ENCODE results near the gene CNKSR3.

The CNKSR3 gene

GRCh38 chr6:154481521-154482013 lies 28.9 kb downstream of the CNKSR3 start:
- no peak for TF ChIP-seq CTCF (IDR thresholded peaks at IDR 0.05; ENCODE audit: insufficient read depth, low read depth, low read length, missing control alignments)
- H3K4me3 ChIP-seq (ENCODE audit: low read length), result no peak overlapping the region
- no peak for DNase-seq (ENCODE audit: low read depth)

GRCh38 chr6:154479771-154480639 lies 30.5 kb downstream of the CNKSR3 start:
- H3K4me3 ChIP-seq (ENCODE audit: low read length), result no peak overlapping the region
- no peak for TF ChIP-seq CTCF (IDR thresholded peaks at IDR 0.05; ENCODE audit: insufficient read depth, low read depth, low read length, missing control alignments)

GRCh38 chr6:154479351-154479769 lies 31.1 kb downstream of the CNKSR3 start:
- no peak for TF ChIP-seq CTCF (IDR thresholded peaks at IDR 0.05; ENCODE audit: insufficient read depth, low read depth, low read length, missing control alignments)
- no peak overlapping the region for H3K4me3 ChIP-seq (ENCODE audit: low read length)

More at GRCh38 chr6:154479771-154480639, 30.5 kb downstream of the CNKSR3 start:
- DNase-seq (ENCODE audit: low read depth), result no peak

GRCh38 chr6:154478701-154479060 lies 31.8 kb downstream of the CNKSR3 start:
- DNase-seq (ENCODE audit: low read depth), result no peak

More at GRCh38 chr6:154479351-154479769, 31.1 kb downstream of the CNKSR3 start:
- DNase-seq (ENCODE audit: low read depth), result no peak

GRCh38 chr6:154478021-154478700 lies 32.3 kb downstream of the CNKSR3 start:
- no peak for DNase-seq (ENCODE audit: low read depth)
- no peak for TF ChIP-seq CTCF (IDR thresholded peaks at IDR 0.05; ENCODE audit: insufficient read depth, low read depth, low read length, missing control alignments)
- H3K4me3 ChIP-seq (ENCODE audit: low read length), result no peak overlapping the region

More at GRCh38 chr6:154478701-154479060, 31.8 kb downstream of the CNKSR3 start:
- no peak overlapping the region for H3K4me3 ChIP-seq (ENCODE audit: low read length)
- no peak for TF ChIP-seq CTCF (IDR thresholded peaks at IDR 0.05; ENCODE audit: insufficient read depth, low read depth, low read length, missing control alignments)

GRCh38 chr6:154476494-154476893 lies 34.0 kb downstream of the CNKSR3 start:
- H3K4me3 ChIP-seq (ENCODE audit: low read length), result no peak overlapping the region
- no peak for DNase-seq (ENCODE audit: low read depth)
- TF ChIP-seq CTCF (IDR thresholded peaks at IDR 0.05; ENCODE audit: insufficient read depth, low read depth, low read length, missing control alignments), result no peak

Measured in epithelial cell of esophagus (primary cell).